GM23248 (cell line): ENCODE results near the gene UNC13B. TPM values are rescaled to one million over a fixed set of nuclear protein-coding genes. Genes with fewer than 3 reads are reported as not detected.

Experiments used
- DNase-seq: peaks from one replicate; pipeline ENCODE4 v3.0.0-alpha.2; 2015
- H2AFZ ChIP-seq: fragments of 200-600 bp; sonication (generic); 2 replicates; pipeline ENCODE4 v1.6.1; 2016; ENCODE audit warnings: antibody characterized with exemption
- H3F3A ChIP-seq: fragments of 200-600 bp; sonication (generic); 2 replicates; pipeline ENCODE4 v1.6.1; 2016; ENCODE audit warnings: mild to moderate bottlenecking, antibody characterized with exemption, mixed run types; ENCODE audit not compliant: insufficient read depth
- H3K27ac ChIP-seq: fragments of 200-600 bp; sonication (generic); 2 replicates; pipeline ENCODE4 v1.5.1; 2016; ENCODE audit warnings: mild to moderate bottlenecking
- H3K27me3 ChIP-seq: fragments of 200-600 bp; sonication (generic); replicated peaks from 2 replicates; pipeline ENCODE4 v1.6.1; 2016; ENCODE audit warnings: mild to moderate bottlenecking; ENCODE audit not compliant: insufficient read depth
- H3K36me3 ChIP-seq: fragments of 200-600 bp; sonication (generic); 2 replicates; pipeline ENCODE4 v1.6.1; 2016; ENCODE audit warnings: low read depth, mild to moderate bottlenecking
- H3K4me1 ChIP-seq: fragments of 200-600 bp; sonication (generic); 2 replicates; pipeline ENCODE4 v1.6.1; 2016; ENCODE audit warnings: mild to moderate bottlenecking; ENCODE audit not compliant: insufficient read depth
- H3K4me2 ChIP-seq: fragments of 200-600 bp; sonication (generic); one replicate; pipeline ENCODE4 v1.6.1; 2016; ENCODE audit warnings: mild to moderate bottlenecking; ENCODE audit not compliant: unreplicated experiment
- H3K4me3 ChIP-seq: fragments of 200-600 bp; sonication (generic); 2 replicates; pipeline ENCODE4 v1.5.1; 2016; ENCODE audit warnings: mild to moderate bottlenecking
- H3K79me2 ChIP-seq: fragments of 200-600 bp; sonication (generic); 2 replicates; pipeline ENCODE4 v1.6.1; 2016; ENCODE audit warnings: mild to moderate bottlenecking; ENCODE audit not compliant: insufficient read depth
- H3K9ac ChIP-seq: fragments of 200-600 bp; sonication (generic); 2 replicates; pipeline ENCODE4 v1.6.1; 2016; ENCODE audit warnings: mild to moderate bottlenecking
- H3K9me2 ChIP-seq: fragments of 200-600 bp; sonication (generic); 2 replicates; pipeline ENCODE4 v1.6.1; 2016; ENCODE audit warnings: mixed run types, mild to moderate bottlenecking, moderate library complexity; ENCODE audit not compliant: insufficient read depth
- H3K9me3 ChIP-seq: fragments of 200-600 bp; sonication (generic); one replicate; pipeline ENCODE4 v1.6.1; 2017; ENCODE audit warnings: low read depth
- H4K20me1 ChIP-seq: fragments of 200-600 bp; sonication (generic); 2 replicates; pipeline ENCODE4 v1.6.0; 2016; ENCODE audit not compliant: insufficient read depth
- EZH2 ChIP-seq: fragments of 200-600 bp; sonication (generic); IDR thresholded peaks from 2 replicates; pipeline ENCODE4 v1.6.1; 2018; ENCODE audit warnings: antibody characterized with exemption, mild to moderate bottlenecking; ENCODE audit not compliant: insufficient read depth, poor library complexity, severe bottlenecking
- EZH2phosphoT487 ChIP-seq: fragments of 200-600 bp; sonication (generic); IDR thresholded peaks from 2 replicates; pipeline ENCODE4 v1.6.1; 2018; ENCODE audit warnings: antibody characterized with exemption, moderate library complexity, mild to moderate bottlenecking, low read depth; ENCODE audit not compliant: insufficient read depth
- WGBS, 2 experiments: methylation state at CpG; one replicate each; pipeline ENCODE4 v1.1.6; 2015 to 2017; ENCODE audit warnings: low lambda C conversion rate in 2 of 2, low coverage in 1 of 2; ENCODE audit errors: missing lambda C conversion rate in 2 of 2; 5-methylcytosine and 5-hydroxymethylcytosine counted together
- in situ Hi-C: fragments of 300-500 bp; cut with MboI; formaldehyde crosslinking; loops from 2 replicates; pipeline ENCODE4 v1.15.0; 2020
- polyA plus RNA-seq: library from polyadenylated mRNA; unstranded; fragments of >200 nt; fragmentation: Nextera tagmentation; extraction: Ambion mirVana; gene quantifications from 2 replicates; pipeline ENCODE4 v1.2.1, GENCODE V29; 2016
- total RNA-seq: library from RNA; depleted of rRNA; stranded (reverse); fragments of >200 nt; shearing (Covaris generic); gene quantifications from 2 replicates; pipeline ENCODE4 v1.2.3, GENCODE V29; 2014

The UNC13B gene
- total and polyA plus RNA-seq, 2 experiments from 2014 or later: 5.5 to 15.3 TPM

DNA sequence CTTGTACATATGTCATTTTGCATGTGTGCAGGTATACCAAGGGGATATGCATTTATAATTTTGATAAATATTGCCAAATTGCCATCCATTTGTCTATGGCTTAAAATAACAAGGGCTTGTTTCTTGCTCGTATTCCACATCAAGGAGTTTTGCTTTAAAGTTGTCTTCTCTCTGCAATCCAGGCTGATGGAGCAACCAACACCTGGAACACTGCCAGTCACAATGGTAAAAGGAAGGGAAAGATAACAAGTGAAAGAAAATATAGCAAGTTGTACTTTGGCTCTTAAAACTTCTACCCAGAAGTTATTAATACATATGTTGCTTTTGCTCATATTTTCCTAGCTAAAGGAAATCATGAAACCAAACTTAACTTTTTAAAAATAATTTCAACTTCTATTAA, 156.9 kb downstream of the UNC13B start:
- H3K4me2 ChIP-seq: no peak overlapping the region
- H3K4me3 ChIP-seq: no peak overlapping the region
- no peaks in the 10 kb centered on the region for H3K36me3 ChIP-seq
- H3K9ac ChIP-seq: no peak overlapping the region
- no peaks in the 10 kb centered on the region for H4K20me1 ChIP-seq
- H3K4me1 ChIP-seq: peaks cover 6% of the 10 kb centered on the region
- no peaks in the 10 kb centered on the region for H3K27me3 ChIP-seq
- 95 to 96% methylated on average over 1 of the region's 1 CpG for WGBS, 2 experiments
- no peaks in the 10 kb centered on the region for H3K79me2 ChIP-seq
- no peak for DNase-seq
- no peak overlapping the region for H2AFZ ChIP-seq
- in situ Hi-C loops: no loop called here
- H3K9me3 ChIP-seq: no peaks in the 10 kb centered on the region
- TF ChIP-seq EZH2phosphoT487 (no peak), EZH2 (no peak)
- no peak overlapping the region for H3K27ac ChIP-seq
- no peaks in the 10 kb centered on the region for H3K9me2 ChIP-seq
- peaks cover 6% of the 10 kb centered on the region for H3F3A ChIP-seq

DNA sequence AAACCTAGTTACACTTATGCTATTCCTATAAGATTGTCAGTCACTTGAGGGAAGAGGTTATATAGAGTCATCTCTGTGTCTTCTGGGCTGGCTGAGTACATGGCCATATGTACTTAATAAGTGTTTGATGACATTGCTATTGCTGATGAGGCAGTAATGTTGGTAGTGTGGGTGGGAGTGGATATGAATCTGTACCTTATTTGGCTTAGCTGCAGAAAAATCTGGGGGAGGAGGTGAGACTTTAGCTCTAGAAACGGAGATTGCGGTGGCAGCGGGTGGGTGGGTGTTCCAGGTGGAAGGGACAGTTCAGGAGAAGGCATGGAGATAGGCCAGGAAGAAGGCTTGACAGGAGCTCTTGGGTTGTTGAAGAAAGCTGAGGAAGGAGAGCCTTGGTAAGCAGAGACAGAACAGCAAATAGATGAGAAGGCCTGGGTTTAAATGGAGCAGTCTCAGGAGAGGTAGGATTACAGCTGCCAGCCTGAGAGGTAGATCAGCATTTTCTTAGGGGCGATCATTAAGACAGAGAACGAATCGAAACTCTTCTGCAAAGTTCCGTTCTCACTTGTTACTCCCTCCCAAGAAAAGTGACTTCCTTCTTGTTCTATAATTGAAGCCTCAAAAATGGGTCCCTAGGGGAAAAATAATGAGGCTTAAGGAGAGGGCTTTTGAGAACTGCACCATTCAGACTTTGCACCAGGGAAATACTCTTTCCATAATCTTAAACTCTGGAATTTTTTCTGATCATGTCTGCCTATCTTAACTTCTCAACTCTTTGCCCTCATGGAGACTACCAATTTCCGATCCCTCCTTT, 160.5 kb downstream of the UNC13B start:
- Histone ChIP-seq H3K9me2 (no peaks in the 10 kb centered on the region), H3K27me3 (no peaks in the 10 kb centered on the region), H2AFZ (no peak overlapping the region), H3K79me2 (no peaks in the 10 kb centered on the region), H3K9ac (no peak overlapping the region), H3K27ac (no peak overlapping the region), H3K9me3 (no peaks in the 10 kb centered on the region), H3F3A (no peaks in the 10 kb centered on the region), H3K4me2 (no peak overlapping the region), H4K20me1 (no peaks in the 10 kb centered on the region), H3K4me1 (no peaks in the 10 kb centered on the region; the same call in 1 of the 2 replicates), H3K4me3 (no peak overlapping the region), H3K36me3 (no peaks in the 10 kb centered on the region)
- TF ChIP-seq EZH2phosphoT487: no peak
- no peak for TF ChIP-seq EZH2
- DNase-seq: peak; percentile 11
- in situ Hi-C loops: no loop called here
- 89 to 93% methylated on average over 8 of the region's 8 CpGs for WGBS, 2 experiments

DNA sequence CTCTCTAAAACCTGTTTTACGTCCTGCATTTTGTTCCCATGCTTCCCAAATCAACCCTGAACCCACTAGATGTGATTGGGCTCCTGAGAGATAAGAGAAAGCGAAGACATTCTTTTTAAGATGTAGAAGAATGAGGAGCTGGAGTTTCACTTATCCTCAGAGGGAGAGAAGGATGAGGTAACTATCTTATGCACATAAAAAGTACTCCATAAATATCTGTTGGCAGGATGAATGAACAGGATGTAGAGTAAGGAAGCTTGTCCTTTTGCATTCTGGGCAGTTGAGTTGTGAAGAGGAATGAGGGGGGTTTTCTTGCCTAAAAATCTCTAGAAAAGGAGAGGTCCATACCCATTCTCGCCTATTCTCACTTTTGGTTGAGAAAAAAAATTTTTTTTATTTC, 163.2 kb downstream of the UNC13B start:
- H3K27ac ChIP-seq: no peak overlapping the region
- in situ Hi-C loops: no loop called here

DNA sequence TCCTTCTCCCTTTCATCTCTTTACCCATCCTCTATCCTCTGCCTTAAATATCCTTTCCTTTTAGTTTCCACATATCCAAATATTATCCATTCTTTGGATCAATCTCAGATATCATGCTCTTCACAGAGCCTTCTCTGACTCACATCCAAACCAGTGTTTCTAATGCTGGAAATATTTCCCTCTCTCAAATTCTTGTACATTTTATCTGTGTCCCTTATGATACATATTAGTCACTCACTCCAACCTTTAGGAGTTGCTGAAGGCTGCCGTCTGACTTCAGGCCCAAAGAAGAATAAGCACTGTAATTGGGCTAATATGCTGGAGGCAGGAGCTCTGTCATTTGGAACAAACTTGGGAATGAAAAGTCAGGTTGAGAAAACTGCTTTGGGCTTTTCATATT, 171.7 kb downstream of the UNC13B start:
- Histone ChIP-seq H3K27ac (peak overlapping the region; percentile 51), H3K9me2 (no peaks in the 10 kb centered on the region), H3F3A (peaks cover 16% of the 10 kb centered on the region), H3K9ac (peak overlapping the region; percentile 6; the same call in 1 of the 2 replicates), H3K36me3 (no peaks in the 10 kb centered on the region), H3K4me1 (peaks cover 34% of the 10 kb centered on the region), H3K27me3 (no peaks in the 10 kb centered on the region), H3K79me2 (no peaks in the 10 kb centered on the region), H4K20me1 (no peaks in the 10 kb centered on the region), H3K4me2 (peak overlapping the region; percentile 39), H3K4me3 (no peak overlapping the region), H3K9me3 (no peaks in the 10 kb centered on the region), H2AFZ (no peak overlapping the region)
- no peak for TF ChIP-seq EZH2
- no peak for TF ChIP-seq EZH2phosphoT487
- in situ Hi-C loops: no loop called here
- peak; percentile 90 for DNase-seq
- WGBS, 2 experiments: 0% methylated on average over 1 of the region's 1 CpG

More for the DNA sequence above, 163.2 kb downstream of the UNC13B start:
- TF ChIP-seq EZH2phosphoT487 (no peak), EZH2 (no peak)
- no peak for DNase-seq
- no peaks in the 10 kb centered on the region for H4K20me1 ChIP-seq
- no peaks in the 10 kb centered on the region for H3K79me2 ChIP-seq
- no peak overlapping the region for H3K4me2 ChIP-seq
- no peak overlapping the region for H3K4me3 ChIP-seq
- no peak overlapping the region for H3K9ac ChIP-seq
- no peaks in the 10 kb centered on the region for H3F3A ChIP-seq
- H3K36me3 ChIP-seq: no peaks in the 10 kb centered on the region
- no peaks in the 10 kb centered on the region for H3K9me3 ChIP-seq
- H3K9me2 ChIP-seq: no peaks in the 10 kb centered on the region
- WGBS, 2 experiments: 90 to 92% methylated on average over 3 of the region's 3 CpGs
- no peaks in the 10 kb centered on the region; the same call in 1 of the 2 replicates for H3K4me1 ChIP-seq
- no peaks in the 10 kb centered on the region for H3K27me3 ChIP-seq
- no peak overlapping the region for H2AFZ ChIP-seq
